K562 (cell line): ENCODE results near the gene COL15A1. TPM values are rescaled to one million over a fixed set of nuclear protein-coding genes. Genes with fewer than 3 reads are reported as not detected.

ENCODE experiments used
- BRF1 ChIP-seq: IDR thresholded peaks from 3 replicates; pipeline ENCODE4 v1.6.1; 2011; ENCODE audit warnings: borderline replicate concordance, mild to moderate bottlenecking; ENCODE audit not compliant: insufficient read length; ENCODE audit errors: extremely low read depth
- CCAR2 ChIP-seq: fragments of 200-400 bp; formaldehyde crosslinking; IDR thresholded peaks from 2 replicates; pipeline ENCODE4 v1.6.1; 2017; ENCODE audit warnings: mild to moderate bottlenecking, low read depth, low read length
- COPS2 ChIP-seq: fragments of 450-650 bp; conservative IDR thresholded peaks from 2 replicates; pipeline ENCODE4 v1.6.1; 2016; ENCODE audit warnings: mild to moderate bottlenecking, moderate library complexity
- ZBTB40 ChIP-seq, 2 experiments: fragments of 450-650 bp in 1 of 2; sonication (generic) in 1 of 2; formaldehyde crosslinking in 1 of 2; IDR thresholded peaks; 2 replicates each; pipeline versions ENCODE4 v1.7.1 to v1.9.0; 2016 to 2022; ENCODE audit warnings: inconsistent platforms in 1 of 2, mild to moderate bottlenecking in 1 of 2, missing genetic modification reagents in 1 of 2
- polyA plus RNA-seq, 8 experiments: library from polyadenylated mRNA; depleted of rRNA in 4 of 8; stranded (reverse) in 5 of 8; unstranded in 3 of 8; fragments of >200 nt; fragmentation: Nextera tagmentation in 2 of 8; fragmentation: Illumina TruSeq in 1 of 8; extraction: Ambion mirVana in 2 of 8; extraction: Trizol in 1 of 8; gene quantifications; 2 replicates each; pipeline versions ENCODE4 v1.2.1 to v1.2.3, GENCODE V29; 2011 to 2014; ENCODE audit warnings: inconsistent platforms in 1 of 8, missing spikeins in 1 of 8
- total RNA-seq, 7 experiments: library from RNA; depleted of rRNA in 6 of 7; stranded (reverse); fragments of >200 nt in 6 of 7; fragmentation: Illumina TruSeq in 2 of 7; extraction: Trizol in 2 of 7; gene quantifications; 2 replicates each; pipeline versions ENCODE4 v1.2.1 to v1.2.3, GENCODE V29; 2011 to 2021; ENCODE audit warnings: low replicate concordance in 1 of 7
- TF ChIP-seq, protein P1 (sequence below), 2 experiments: IDR thresholded peaks in 1 of 2; conservative IDR thresholded peaks in 1 of 2; 2 replicates each; pipeline ENCODE4 v1.6.1; 2016; ENCODE audit warnings: low read depth in 2 of 2, mild to moderate bottlenecking in 1 of 2, missing compliant biosample characterization in 1 of 2, missing genetic modification characterization in 1 of 2, moderate library complexity in 1 of 2
- TF ChIP-seq, protein P2 (sequence below): fragments of 200-800 bp; sonication (Bioruptor generic); IDR thresholded peaks from 2 replicates; pipeline ENCODE4 v1.6.1; 2017; ENCODE audit warnings: missing genetic modification characterization, missing compliant biosample characterization
- TF ChIP-seq, protein P3 (sequence below): sonication (generic); formaldehyde crosslinking; IDR thresholded peaks from 2 replicates; pipeline ENCODE4 v1.9.0; 2022; ENCODE audit warnings: mild to moderate bottlenecking, missing genetic modification reagents

The COL15A1 gene
- total and polyA plus RNA-seq, 9 of the 15 experiments (the other 6 are each of a cell fraction or from before 2014, with no cell fraction given) = 0.46 to 5.1 (median 2.6) TPM

GRCh38 chr9:99105152-99106043, 161.7 kb downstream of the COL15A1 start (continued):
- 0 out of 2 replicates have a peak, but pooled peaks have one; percentile 13 for TF ChIP-seq ZBTB40 (IDR thresholded peaks at IDR 0.05)
- TF ChIP-seq ZBTB40 (CRISPR knock-in tag; IDR thresholded peaks at IDR 0.05) = no peak
- TF ChIP-seq, protein P1, sequence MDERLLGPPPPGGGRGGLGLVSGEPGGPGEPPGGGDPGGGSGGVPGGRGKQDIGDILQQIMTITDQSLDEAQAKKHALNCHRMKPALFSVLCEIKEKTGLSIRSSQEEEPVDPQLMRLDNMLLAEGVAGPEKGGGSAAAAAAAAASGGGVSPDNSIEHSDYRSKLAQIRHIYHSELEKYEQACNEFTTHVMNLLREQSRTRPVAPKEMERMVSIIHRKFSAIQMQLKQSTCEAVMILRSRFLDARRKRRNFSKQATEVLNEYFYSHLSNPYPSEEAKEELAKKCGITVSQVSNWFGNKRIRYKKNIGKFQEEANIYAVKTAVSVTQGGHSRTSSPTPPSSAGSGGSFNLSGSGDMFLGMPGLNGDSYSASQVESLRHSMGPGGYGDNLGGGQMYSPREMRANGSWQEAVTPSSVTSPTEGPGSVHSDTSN (CRISPR knock-in tag; IDR thresholded peaks at IDR 0.05; ENCODE audit: low read depth) = no peak
- TF ChIP-seq, protein P1 (tag; conservative IDR thresholded peaks at IDR 0.05; ENCODE audit: low read depth) = no peak
- TF ChIP-seq CCAR2 = no peak
- no peak for TF ChIP-seq BRF1
- TF ChIP-seq COPS2 = no peak
- TF ChIP-seq, protein P2, sequence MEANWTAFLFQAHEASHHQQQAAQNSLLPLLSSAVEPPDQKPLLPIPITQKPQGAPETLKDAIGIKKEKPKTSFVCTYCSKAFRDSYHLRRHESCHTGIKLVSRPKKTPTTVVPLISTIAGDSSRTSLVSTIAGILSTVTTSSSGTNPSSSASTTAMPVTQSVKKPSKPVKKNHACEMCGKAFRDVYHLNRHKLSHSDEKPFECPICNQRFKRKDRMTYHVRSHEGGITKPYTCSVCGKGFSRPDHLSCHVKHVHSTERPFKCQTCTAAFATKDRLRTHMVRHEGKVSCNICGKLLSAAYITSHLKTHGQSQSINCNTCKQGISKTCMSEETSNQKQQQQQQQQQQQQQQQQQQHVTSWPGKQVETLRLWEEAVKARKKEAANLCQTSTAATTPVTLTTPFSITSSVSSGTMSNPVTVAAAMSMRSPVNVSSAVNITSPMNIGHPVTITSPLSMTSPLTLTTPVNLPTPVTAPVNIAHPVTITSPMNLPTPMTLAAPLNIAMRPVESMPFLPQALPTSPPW (CRISPR knock-in tag) = peak; percentile 77
- TF ChIP-seq, protein P3, sequence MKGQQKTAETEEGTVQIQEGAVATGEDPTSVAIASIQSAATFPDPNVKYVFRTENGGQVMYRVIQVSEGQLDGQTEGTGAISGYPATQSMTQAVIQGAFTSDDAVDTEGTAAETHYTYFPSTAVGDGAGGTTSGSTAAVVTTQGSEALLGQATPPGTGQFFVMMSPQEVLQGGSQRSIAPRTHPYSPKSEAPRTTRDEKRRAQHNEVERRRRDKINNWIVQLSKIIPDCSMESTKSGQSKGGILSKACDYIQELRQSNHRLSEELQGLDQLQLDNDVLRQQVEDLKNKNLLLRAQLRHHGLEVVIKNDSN (CRISPR knock-in tag) = no peak
